ENCODE measurements around the gene ABO. TPM values are rescaled to one million over a fixed set of nuclear protein-coding genes. Genes with fewer than 3 reads are reported as not detected.

Gene ABO
- total and polyA plus RNA-seq, 9 of the 15 experiments (the other 6 are each of a cell fraction or from before 2014, with no cell fraction given), result 5.0 to 21.9 (median 11.9) TPM

- no peak for TF ChIP-seq PREB (CRISPR knock-in tag; IDR thresholded peaks at IDR 0.05)
- TF ChIP-seq PHF8 (IDR thresholded peaks at IDR 0.05; ENCODE audit: borderline replicate concordance, low read length), result peak; percentile 60; the same call in 1 of the 2 replicates
- no peak; the same call in none of the 2 replicates for TF ChIP-seq AFF4 (CRISPR knock-in tag; IDR thresholded peaks at IDR 0.05)
- no peak for TF ChIP-seq EZH2 (IDR thresholded peaks at IDR 0.05; ENCODE audit: borderline replicate concordance, low read depth, low read length)
- no peak for TF ChIP-seq MITF (IDR thresholded peaks at IDR 0.05)
- no peak for TF ChIP-seq ZNF57 (CRISPR knock-in tag; IDR thresholded peaks at IDR 0.05)
- TF ChIP-seq CHD7 (IDR thresholded peaks at IDR 0.05; ENCODE audit: low read depth, low read length), result no peak
These were observed at the start of gene ABO (continued) for GRCh38 chr9:133275105-133276000.

Data from K562 (cell line).